Astrocyte (in vitro differentiated cells and primary cell): ENCODE results near the gene RBM20. TPM values are rescaled to one million over a fixed set of nuclear protein-coding genes. Genes with fewer than 3 reads are reported as not detected.

Source experiments
- DNase-seq: peaks from one replicate; pipeline ENCODE4 v3.0.0-alpha.2; 2010; ENCODE audit warnings: low read depth
- FAIRE-seq: peaks from 2 replicates; lab custom pipeline; 2011; peaks lifted over from hg19 to GRCh38; lab: Jason Lieb, UNC
- H2AFZ ChIP-seq: 2 replicates; pipeline ENCODE4 v1.6.0; 2012; ENCODE audit warnings: low read depth, low read length, inconsistent platforms
- H3K27ac ChIP-seq: 2 replicates; pipeline ENCODE4 v1.5.1; 2011; ENCODE audit warnings: low read depth, low read length, inconsistent platforms
- H3K27me3 ChIP-seq: 2 replicates; pipeline ENCODE4 v1.6.0; 2011; ENCODE audit warnings: low read length, inconsistent platforms; ENCODE audit not compliant: insufficient read depth
- H3K36me3 ChIP-seq: 2 replicates; pipeline ENCODE4 v1.5.1; 2011; ENCODE audit warnings: low read length, inconsistent platforms; ENCODE audit not compliant: insufficient read depth
- H3K4me1 ChIP-seq: 2 replicates; pipeline ENCODE4 v1.5.1; 2011; ENCODE audit warnings: low read length, inconsistent platforms; ENCODE audit not compliant: insufficient read depth
- H3K4me2 ChIP-seq: 2 replicates; pipeline ENCODE4 v1.6.0; 2012; ENCODE audit warnings: low read length, inconsistent platforms
- H3K4me3 ChIP-seq: 2 replicates; pipeline ENCODE4 v1.5.1; 2011; ENCODE audit warnings: low read depth, mild to moderate bottlenecking, low read length, inconsistent platforms; ENCODE audit not compliant: insufficient read depth
- H3K79me2 ChIP-seq: 2 replicates; pipeline ENCODE4 v1.6.0; 2012; ENCODE audit warnings: mild to moderate bottlenecking, low read length, inconsistent platforms; ENCODE audit not compliant: insufficient read depth
- H3K9ac ChIP-seq: 2 replicates; pipeline ENCODE4 v1.6.0; 2012; ENCODE audit warnings: mild to moderate bottlenecking, low read length, inconsistent platforms
- H3K9me3 ChIP-seq: 2 replicates; pipeline ENCODE4 v1.5.1; 2012; ENCODE audit warnings: low read depth, mild to moderate bottlenecking, low read length, inconsistent platforms; ENCODE audit not compliant: insufficient read depth
- H4K20me1 ChIP-seq: 2 replicates; pipeline ENCODE4 v1.6.0; 2012; ENCODE audit warnings: low read length, inconsistent platforms; ENCODE audit not compliant: insufficient read depth
- H3K27ac Mint-ChIP-seq: one replicate; pipeline ENCODE4 v1.8.0; 2021; ENCODE audit warnings: mild to moderate bottlenecking, mixed read lengths; ENCODE audit not compliant: unreplicated experiment
- H3K27me3 Mint-ChIP-seq: one replicate; pipeline ENCODE4 v1.8.0; 2021; ENCODE audit warnings: low read depth, mixed read lengths; ENCODE audit not compliant: unreplicated experiment
- H3K36me3 Mint-ChIP-seq: one replicate; pipeline ENCODE4 v1.8.0; 2021; ENCODE audit warnings: low read depth, mixed read lengths; ENCODE audit not compliant: unreplicated experiment
- H3K4me1 Mint-ChIP-seq: one replicate; pipeline ENCODE4 v1.8.0; 2021; ENCODE audit warnings: low read depth, mixed read lengths; ENCODE audit not compliant: unreplicated experiment
- H3K4me3 Mint-ChIP-seq: one replicate; pipeline ENCODE4 v1.8.0; 2021; ENCODE audit warnings: mild to moderate bottlenecking, moderate library complexity, mixed read lengths; ENCODE audit not compliant: unreplicated experiment
- H3K9me3 Mint-ChIP-seq: one replicate; pipeline ENCODE4 v1.8.0; 2021; ENCODE audit warnings: mild to moderate bottlenecking, mixed read lengths; ENCODE audit not compliant: unreplicated experiment
- CTCF ChIP-seq: IDR thresholded peaks from 2 replicates; pipeline ENCODE4 v1.5.1; 2011; ENCODE audit warnings: low read depth, mild to moderate bottlenecking, inconsistent platforms, low read length, moderate library complexity; ENCODE audit not compliant: insufficient read depth
- EZH2 ChIP-seq: IDR thresholded peaks from 2 replicates; pipeline ENCODE4 v1.6.1; 2012; ENCODE audit warnings: mild to moderate bottlenecking, low read length, inconsistent platforms; ENCODE audit not compliant: insufficient read depth
- total RNA-seq: library from RNA; stranded (reverse); gene quantifications from 2 replicates; pipeline ENCODE4 v1.2.1, GENCODE V29; 2021

The RBM20 gene
- total RNA-seq, 1 donor from 2014 or later: 1.5 TPM

GRCh38 chr10:110655320-110655719, 11.2 kb downstream of the RBM20 start:
- Histone ChIP-seq H3K36me3 (no peaks in the 10 kb centered on the region), H3K4me2 (no peak overlapping the region), H3K9ac (no peak overlapping the region), H3K79me2 (no peaks in the 10 kb centered on the region), H2AFZ (no peak overlapping the region), H4K20me1 (no peaks in the 10 kb centered on the region), H3K4me1 (peaks cover 5% of the 10 kb centered on the region), H3K27ac (no peak overlapping the region), H3K9me3 (no peaks in the 10 kb centered on the region), H3K4me3 (no peak overlapping the region), H3K27me3 (no peaks in the 10 kb centered on the region)
- DNase-seq (no peak), FAIRE-seq (no peak)
- Mint-ChIP-seq H3K4me1 (peaks cover 2% of the 10 kb centered on the region), H3K27me3 (no peaks in the 10 kb centered on the region), H3K4me3 (no peak overlapping the region), H3K27ac (no peak overlapping the region), H3K36me3 (no peaks in the 10 kb centered on the region), H3K9me3 (no peaks in the 10 kb centered on the region)
- no peak for TF ChIP-seq EZH2
- no peak for TF ChIP-seq CTCF

GRCh38 chr10:110656612-110657011, 12.5 kb downstream of the RBM20 start:
- Histone ChIP-seq H3K4me3 (no peak overlapping the region), H3K27me3 (no peaks in the 10 kb centered on the region), H3K27ac (no peak overlapping the region), H3K4me2 (no peak overlapping the region), H3K9me3 (no peaks in the 10 kb centered on the region), H3K4me1 (peaks cover 2% of the 10 kb centered on the region), H3K79me2 (no peaks in the 10 kb centered on the region), H3K36me3 (no peaks in the 10 kb centered on the region), H4K20me1 (no peaks in the 10 kb centered on the region), H3K9ac (no peak overlapping the region), H2AFZ (no peak overlapping the region)
- H3K27ac Mint-ChIP-seq: no peak overlapping the region
- H3K27me3 Mint-ChIP-seq: no peaks in the 10 kb centered on the region
- no peaks in the 10 kb centered on the region for H3K36me3 Mint-ChIP-seq
- no peak for TF ChIP-seq EZH2
- no peak for TF ChIP-seq CTCF
- H3K9me3 Mint-ChIP-seq: no peaks in the 10 kb centered on the region
- DNase-seq (no peak), FAIRE-seq (peak; percentile 49)
- H3K4me3 Mint-ChIP-seq: no peak overlapping the region
- H3K4me1 Mint-ChIP-seq: peaks cover 2% of the 10 kb centered on the region

GRCh38 chr10:110657973-110658691, 14.0 kb downstream of the RBM20 start:
- no peaks in the 10 kb centered on the region for H3K4me1 Mint-ChIP-seq
- Histone ChIP-seq H2AFZ (no peak overlapping the region), H3K27ac (no peak overlapping the region), H3K4me3 (no peak overlapping the region), H3K79me2 (no peaks in the 10 kb centered on the region), H3K9ac (no peak overlapping the region), H3K36me3 (no peaks in the 10 kb centered on the region), H3K27me3 (no peaks in the 10 kb centered on the region), H4K20me1 (no peaks in the 10 kb centered on the region), H3K4me2 (no peak overlapping the region), H3K4me1 (no peaks in the 10 kb centered on the region), H3K9me3 (no peaks in the 10 kb centered on the region)
- no peaks in the 10 kb centered on the region for H3K9me3 Mint-ChIP-seq
- no peaks in the 10 kb centered on the region for H3K27me3 Mint-ChIP-seq
- FAIRE-seq (no peak), DNase-seq (no peak)
- H3K27ac Mint-ChIP-seq: no peak overlapping the region
- H3K36me3 Mint-ChIP-seq: no peaks in the 10 kb centered on the region
- TF ChIP-seq EZH2 (no peak), CTCF (no peak)
- H3K4me3 Mint-ChIP-seq: no peak overlapping the region
